Adrenal gland (tissue), 12 donors: ENCODE data around the gene OR56A5. TPM values are rescaled to one million over a fixed set of nuclear protein-coding genes. Genes with fewer than 3 reads are reported as not detected.

ENCODE experiments used
- DNase-seq, 7 donors: peaks; one replicate each; pipeline ENCODE4 v3.0.0-alpha.2; 2019 to 2020
- H3K27ac ChIP-seq, 5 donors: fragments of 200-600 bp; sonication (generic) in 4 of 5; 1 replicate in 3 of 5; 2 replicates in 2 of 5; pipeline versions ENCODE4 v1.5.1 to v1.8.0; 2016 to 2020; ENCODE audit warnings: mild to moderate bottlenecking in 1 of 5
- H3K27me3 ChIP-seq: fragments of 200-600 bp; 2 replicates; pipeline ENCODE4 v1.8.0; 2021
- H3K36me3 ChIP-seq, 2 donors: fragments of 200-600 bp; replicated peaks in 1 of 2; 1 replicate in 1 of 2; 2 replicates in 1 of 2; pipeline versions ENCODE4 v1.5.1 to v1.8.0; 2018 to 2022
- H3K4me1 ChIP-seq, 2 donors: fragments of 200-600 bp; replicated peaks in 1 of 2; 1 replicate in 1 of 2; 2 replicates in 1 of 2; pipeline versions ENCODE4 v1.5.1 to v1.8.0; 2018 to 2021
- H3K4me3 ChIP-seq, 4 donors: fragments of 200-600 bp; sonication (generic) in 3 of 4; one replicate each; pipeline ENCODE4 v1.5.1; 2016 to 2018
- H3K9me3 ChIP-seq, 3 donors: fragments of 200-600 bp; sonication (generic) in 1 of 3; replicated peaks in 1 of 3; 1 replicate in 2 of 3; 2 replicates in 1 of 3; pipeline versions ENCODE4 v1.5.1 to v1.8.0; 2016 to 2021
- POLR2A ChIP-seq, 2 donors: fragments of 450-650 bp; IDR thresholded peaks; one replicate each; pipeline ENCODE4 v1.6.1; 2017; ENCODE audit warnings: antibody characterized with exemption in 2 of 2, mild to moderate bottlenecking in 2 of 2, moderate library complexity in 1 of 2
- WGBS, 4 donors: extraction: QIAGEN DNeasy Blood & Tissue Kit in 2 of 4; methylation state at CpG; one replicate each; pipeline versions ENCODE4 v1.1.5 to v1.1.7; 2013 to 2017; 5-methylcytosine and 5-hydroxymethylcytosine counted together
- intact Hi-C, 2 donors: fragments of 100-400 bp; cut with DNase I; formaldehyde crosslinking; loops; one replicate each; pipeline versions ENCODE4 v1.14.1 to v1.15.0; 2022 to 2023
- polyA plus RNA-seq, 3 donors: library from polyadenylated mRNA; stranded (reverse); fragments of 200-250 nt in 2 of 3; fragments of 350-450 nt in 1 of 3; fragmentation: Illumina TruSeq in 1 of 3; extraction: RNeasy Lipid Tissue Mini Kit (QIAGEN cat#74804) in 1 of 3; gene quantifications; one replicate each; pipeline ENCODE4 v1.2.3, GENCODE V29; 2013 to 2014
- total RNA-seq, 9 donors: library from RNA; depleted of rRNA in 4 of 9; stranded (reverse); fragments of >200 nt in 4 of 9; fragments of 120-200 nt in 1 of 9; fragmentation: NEBNext Ultra II Directional in 1 of 9; extraction: Animal tissue kit (Norgen Biotek cat#: 25700) in 1 of 9; gene quantifications; one replicate each; pipeline versions ENCODE4 v1.1.0 to v1.2.4, GENCODE V29; 2013 to 2023
- TF ChIP-seq, protein P1 (sequence below), 6 experiments: fragments of 450-650 bp in 4 of 6; fragments of 200-600 bp in 2 of 6; sonication (generic) in 1 of 6; IDR thresholded peaks; 1 replicate in 5 of 6; 2 replicates in 1 of 6; pipeline versions ENCODE4 v1.5.1 to v1.8.0; 2016 to 2021; ENCODE audit warnings: antibody characterized with exemption in 6 of 6, mild to moderate bottlenecking in 2 of 6, moderate library complexity in 1 of 6
- donor health status: healthy with polysubstance abuse.
- donor health status: Bipolar disorder and iron deficiency.
- donor health status: DM: yes; HTN: yes; CAD: no.
- donor health status: DM: no; HTN: no; CAD: no.
- donor health status: DM: no; HTN: no; CAD: no.
- donor health status: DM: yes; HTN: yes; CAD: no.

The OR56A5 gene
- total and polyA plus RNA-seq, 12 donors, result not detected

DNA sequence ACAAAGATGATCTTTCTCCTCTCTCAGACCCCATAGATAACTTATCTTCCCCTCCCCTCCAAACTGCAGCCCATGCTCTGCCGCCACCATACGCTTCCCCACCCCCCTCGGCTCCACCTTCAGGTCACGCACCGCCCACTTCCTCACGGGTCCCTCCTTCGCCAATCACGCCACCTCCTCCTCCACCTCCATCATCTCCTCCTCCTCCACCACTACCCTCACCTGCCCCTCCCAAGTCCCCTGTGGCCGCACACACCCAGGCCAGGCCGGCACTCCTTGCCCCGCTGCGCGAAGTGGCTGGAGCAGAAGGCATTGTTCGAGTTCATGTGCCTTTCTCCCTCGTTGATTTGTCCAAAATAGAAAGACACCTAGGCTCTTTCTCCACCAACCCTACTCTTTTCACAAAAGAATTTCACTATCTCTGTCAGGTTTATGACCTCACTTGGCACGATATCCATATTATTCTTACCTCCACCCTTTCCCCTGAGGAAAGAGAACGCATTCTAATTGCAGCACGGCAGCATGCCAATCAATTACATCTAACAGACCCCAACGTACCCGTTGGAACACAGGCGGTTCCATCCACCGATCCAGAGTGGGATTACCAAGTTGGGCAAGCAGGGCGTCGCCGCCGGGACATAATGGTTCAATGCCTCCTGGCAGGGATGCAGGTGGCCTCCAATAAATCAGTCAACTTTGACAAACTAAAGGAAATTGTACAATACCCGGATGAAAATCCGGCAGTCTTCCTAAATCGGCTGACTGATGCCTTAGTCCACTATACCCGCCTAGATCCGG lies 38.5 kb downstream of the OR56A5 start:
- Histone ChIP-seq H3K4me1 (no peaks in the 10 kb centered on the region), H3K27ac (no peak overlapping the region), H3K4me3 (no peak overlapping the region), H3K9me3 (no peaks in the 10 kb centered on the region), H3K27me3 (no peaks in the 10 kb centered on the region), H3K36me3 (no peaks in the 10 kb centered on the region)
- 84 to 90% (median 89%) methylated on average over 31 of the region's 31 CpGs for WGBS, 4 donors
- TF ChIP-seq, protein P1, sequence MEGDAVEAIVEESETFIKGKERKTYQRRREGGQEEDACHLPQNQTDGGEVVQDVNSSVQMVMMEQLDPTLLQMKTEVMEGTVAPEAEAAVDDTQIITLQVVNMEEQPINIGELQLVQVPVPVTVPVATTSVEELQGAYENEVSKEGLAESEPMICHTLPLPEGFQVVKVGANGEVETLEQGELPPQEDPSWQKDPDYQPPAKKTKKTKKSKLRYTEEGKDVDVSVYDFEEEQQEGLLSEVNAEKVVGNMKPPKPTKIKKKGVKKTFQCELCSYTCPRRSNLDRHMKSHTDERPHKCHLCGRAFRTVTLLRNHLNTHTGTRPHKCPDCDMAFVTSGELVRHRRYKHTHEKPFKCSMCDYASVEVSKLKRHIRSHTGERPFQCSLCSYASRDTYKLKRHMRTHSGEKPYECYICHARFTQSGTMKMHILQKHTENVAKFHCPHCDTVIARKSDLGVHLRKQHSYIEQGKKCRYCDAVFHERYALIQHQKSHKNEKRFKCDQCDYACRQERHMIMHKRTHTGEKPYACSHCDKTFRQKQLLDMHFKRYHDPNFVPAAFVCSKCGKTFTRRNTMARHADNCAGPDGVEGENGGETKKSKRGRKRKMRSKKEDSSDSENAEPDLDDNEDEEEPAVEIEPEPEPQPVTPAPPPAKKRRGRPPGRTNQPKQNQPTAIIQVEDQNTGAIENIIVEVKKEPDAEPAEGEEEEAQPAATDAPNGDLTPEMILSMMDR (IDR thresholded peaks at IDR 0.05), result no peak
- no peak for TF ChIP-seq POLR2A (IDR thresholded peaks at IDR 0.05)
- intact Hi-C loops, result no loop called here
- no peak for DNase-seq

DNA sequence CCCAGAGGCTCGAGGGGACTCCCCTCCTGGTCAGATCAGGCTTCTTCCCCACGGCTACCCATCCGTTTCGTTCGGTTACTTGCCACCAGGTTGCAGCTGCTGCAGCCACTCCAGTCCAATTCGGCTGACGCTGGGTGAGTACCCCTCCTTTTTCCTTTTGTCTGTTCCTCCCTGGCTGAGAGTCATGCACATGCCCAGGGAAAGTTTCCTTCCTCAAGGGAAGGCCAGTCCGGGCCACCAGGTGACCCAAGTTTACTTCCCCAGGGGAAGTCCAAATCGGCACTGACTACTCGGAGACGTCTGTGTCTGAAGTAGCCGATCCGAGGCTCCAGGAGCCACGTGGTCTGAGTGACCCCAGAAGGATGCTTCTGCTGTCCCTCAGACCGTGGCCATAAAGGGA lies 39.5 kb downstream of the OR56A5 start:
- Histone ChIP-seq H3K36me3 (no peaks in the 10 kb centered on the region), H3K4me3 (no peak overlapping the region), H3K9me3 (no peaks in the 10 kb centered on the region), H3K27me3 (no peaks in the 10 kb centered on the region), H3K4me1 (no peaks in the 10 kb centered on the region), H3K27ac (no peak overlapping the region)
- intact Hi-C loops, result no loop called here
- DNase-seq, result no peak
- TF ChIP-seq, protein P1 (IDR thresholded peaks at IDR 0.05), result no peak
- TF ChIP-seq POLR2A (IDR thresholded peaks at IDR 0.05), result no peak
- 79 to 86% (median 83%) methylated on average over 15 of the region's 15 CpGs for WGBS, 4 donors

DNA sequence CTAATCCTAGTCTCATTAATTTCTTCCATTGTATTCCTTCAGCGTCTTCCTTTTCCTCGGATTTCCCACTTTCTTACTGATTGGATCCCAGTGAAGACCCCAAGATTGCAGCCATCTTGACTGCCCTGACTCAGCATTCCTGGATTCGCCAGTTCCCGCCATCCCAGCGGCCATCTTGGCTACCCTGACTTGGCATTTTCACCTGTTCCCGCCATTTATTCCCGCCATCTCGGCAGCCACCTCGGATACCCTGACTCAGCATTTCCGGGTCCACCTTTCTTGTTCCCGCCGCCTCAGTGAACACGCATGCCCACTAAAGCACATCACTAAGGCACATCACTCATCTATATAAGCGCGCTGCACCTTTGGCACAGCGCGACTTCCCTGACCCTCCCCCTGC lies 40.0 kb downstream of the OR56A5 start:
- H3K4me1 ChIP-seq, result no peaks in the 10 kb centered on the region
- no peaks in the 10 kb centered on the region for H3K36me3 ChIP-seq
- 92 to 95% (median 93%) methylated on average over 17 of the region's 17 CpGs for WGBS, 4 donors
- H3K4me3 ChIP-seq, result no peak overlapping the region
- TF ChIP-seq POLR2A (IDR thresholded peaks at IDR 0.05), result no peak
- intact Hi-C loops, result no loop called here
- H3K27ac ChIP-seq, result no peak overlapping the region
- no peaks in the 10 kb centered on the region for H3K9me3 ChIP-seq
- no peaks in the 10 kb centered on the region for H3K27me3 ChIP-seq
- DNase-seq, result no peak

DNA sequence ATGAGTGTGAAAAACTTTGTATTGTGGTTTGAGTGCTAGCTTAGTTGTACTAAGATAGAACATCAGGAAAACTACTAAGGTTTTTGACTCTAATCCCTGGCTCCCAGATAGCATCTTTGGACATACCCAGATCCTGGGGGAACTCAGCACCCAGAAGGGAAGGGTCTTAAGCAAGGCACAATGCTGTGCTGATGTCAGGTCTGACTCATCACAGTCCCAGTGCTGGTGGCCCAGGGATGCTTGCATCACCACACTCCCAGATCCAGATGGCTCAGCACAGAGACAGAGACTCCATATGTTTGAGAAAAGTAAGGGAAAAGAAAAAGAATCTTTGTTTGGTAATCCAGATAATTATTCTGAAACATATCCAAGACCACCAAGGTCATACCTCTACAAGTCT lies 44.5 kb downstream of the OR56A5 start:
- intact Hi-C loops, result no loop called here
- Histone ChIP-seq H3K4me1 (no peaks in the 10 kb centered on the region), H3K36me3 (no peaks in the 10 kb centered on the region), H3K4me3 (no peak overlapping the region), H3K27ac (no peak overlapping the region), H3K27me3 (no peaks in the 10 kb centered on the region), H3K9me3 (no peaks in the 10 kb centered on the region)
- no peak for TF ChIP-seq POLR2A (IDR thresholded peaks at IDR 0.05)
- TF ChIP-seq, protein P1 (IDR thresholded peaks at IDR 0.05), result no peak
- DNase-seq, result no peak

DNA sequence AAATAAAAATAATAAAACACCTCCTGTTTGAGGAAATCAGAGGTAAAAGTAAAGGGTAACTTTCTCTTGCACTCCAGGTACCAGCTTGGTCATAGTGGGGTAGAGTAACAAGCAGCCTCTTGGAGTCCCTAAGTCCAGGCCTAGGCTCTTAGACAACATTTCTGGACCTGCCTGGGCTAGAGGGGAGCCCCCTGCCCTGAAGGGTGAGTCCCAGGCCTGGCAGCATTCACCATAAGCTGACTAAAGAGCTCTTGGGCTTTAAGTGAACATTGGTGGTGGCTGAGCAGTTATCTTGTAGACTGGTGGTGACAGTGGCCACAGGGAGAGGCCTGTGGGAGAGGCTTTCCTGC lies 44.9 kb downstream of the OR56A5 start:
- H3K9me3 ChIP-seq, result no peaks in the 10 kb centered on the region
- TF ChIP-seq POLR2A (IDR thresholded peaks at IDR 0.05), result no peak
- TF ChIP-seq, protein P1 (IDR thresholded peaks at IDR 0.05), result no peak
- H3K4me1 ChIP-seq, result no peaks in the 10 kb centered on the region
- intact Hi-C loops, result no loop called here
- H3K27me3 ChIP-seq, result no peaks in the 10 kb centered on the region
- no peak for DNase-seq
- H3K27ac ChIP-seq, result no peak overlapping the region
- H3K4me3 ChIP-seq, result no peak overlapping the region
- no peaks in the 10 kb centered on the region for H3K36me3 ChIP-seq
